Measurements from ENCODE around the gene STARD13.

- TF ChIP-seq GATA3 (IDR thresholded peaks at IDR 0.05; ENCODE audit: low read depth, low read length) (no peak), GATA2 (IDR thresholded peaks at IDR 0.05; ENCODE audit: low read depth, low read length) (no peak)
Observed at GRCh38 chr13:33111414-33112110, 174.0 kb downstream of the STARD13 start.
